Activated CD8-positive, alpha-beta memory T cell treated with anti-CD3 and anti-CD28 coated beads, Interleukin-2, amount 50 U/mL, for 48 hours (primary cell): ENCODE results near the gene ARHGAP35.
"Not testable (repeated sequence)": the region's sequence is repeated elsewhere in the genome, so short reads cannot be mapped to it uniquely, and the experiment has no call there.

Experiments used
- DNase-seq: peaks from one replicate; pipeline ENCODE4 v3.0.0-alpha.2; 2020

The ARHGAP35 gene

DNA sequence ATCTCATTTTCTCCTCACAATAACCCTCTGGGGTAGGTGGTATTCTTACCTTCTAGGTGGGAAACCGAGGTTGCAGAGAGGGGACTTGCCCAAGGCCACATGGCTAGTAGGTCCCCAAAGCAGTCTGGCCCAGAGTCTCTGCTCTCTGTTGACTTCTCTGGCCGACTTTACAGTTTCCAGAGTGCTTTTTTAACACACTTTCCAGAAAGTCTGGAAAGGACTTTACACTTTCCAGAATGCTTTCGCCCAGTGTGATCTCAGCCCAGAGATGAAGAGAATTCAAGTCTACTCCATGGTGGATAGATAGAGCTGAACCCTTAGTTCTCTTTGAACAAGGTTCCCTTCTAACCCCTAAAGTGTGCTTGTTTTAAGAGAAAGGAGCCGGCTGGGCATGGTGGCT, 12.2 kb downstream of the ARHGAP35 start:
- no peak for DNase-seq

DNA sequence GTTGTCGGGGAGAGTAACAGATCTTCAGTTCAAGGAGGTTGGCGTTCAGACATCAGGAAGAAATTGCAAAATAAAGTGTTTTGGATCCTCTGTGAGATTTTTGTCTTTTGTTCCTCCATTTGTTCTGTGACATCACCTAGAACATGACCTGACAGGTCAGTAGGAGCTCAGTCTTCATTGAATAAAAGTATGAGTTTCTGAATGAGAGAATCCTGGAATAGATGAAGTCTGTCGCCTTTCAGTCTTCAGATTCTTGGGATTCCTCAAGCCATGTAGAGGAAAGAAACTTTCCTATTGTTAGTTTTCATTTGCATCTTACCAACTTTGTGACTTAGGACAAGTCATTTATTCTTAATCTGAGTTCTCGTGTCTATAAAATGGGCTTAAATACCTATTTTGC, 14.4 kb downstream of the ARHGAP35 start:
- no peak for DNase-seq

DNA sequence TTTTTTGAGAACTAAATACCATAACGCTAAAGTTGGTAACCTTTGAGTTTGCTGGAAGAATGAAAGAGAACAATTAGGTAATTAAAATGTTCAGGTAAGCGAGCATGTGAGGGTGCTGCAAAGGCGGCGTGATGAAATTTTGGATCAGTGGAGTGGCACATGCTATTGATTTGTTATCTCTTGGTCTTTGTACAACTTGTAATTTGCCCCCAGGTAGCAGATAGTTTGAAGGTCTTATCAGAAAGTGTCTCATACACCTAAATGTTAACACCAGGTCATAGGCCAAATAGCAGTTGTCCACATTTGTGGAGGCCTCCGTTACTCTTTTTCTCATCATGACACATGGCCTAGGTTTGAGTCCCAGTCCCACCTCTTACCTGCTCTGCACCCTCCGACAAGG, 14.9 kb downstream of the ARHGAP35 start:
- DNase-seq: no peak

DNA sequence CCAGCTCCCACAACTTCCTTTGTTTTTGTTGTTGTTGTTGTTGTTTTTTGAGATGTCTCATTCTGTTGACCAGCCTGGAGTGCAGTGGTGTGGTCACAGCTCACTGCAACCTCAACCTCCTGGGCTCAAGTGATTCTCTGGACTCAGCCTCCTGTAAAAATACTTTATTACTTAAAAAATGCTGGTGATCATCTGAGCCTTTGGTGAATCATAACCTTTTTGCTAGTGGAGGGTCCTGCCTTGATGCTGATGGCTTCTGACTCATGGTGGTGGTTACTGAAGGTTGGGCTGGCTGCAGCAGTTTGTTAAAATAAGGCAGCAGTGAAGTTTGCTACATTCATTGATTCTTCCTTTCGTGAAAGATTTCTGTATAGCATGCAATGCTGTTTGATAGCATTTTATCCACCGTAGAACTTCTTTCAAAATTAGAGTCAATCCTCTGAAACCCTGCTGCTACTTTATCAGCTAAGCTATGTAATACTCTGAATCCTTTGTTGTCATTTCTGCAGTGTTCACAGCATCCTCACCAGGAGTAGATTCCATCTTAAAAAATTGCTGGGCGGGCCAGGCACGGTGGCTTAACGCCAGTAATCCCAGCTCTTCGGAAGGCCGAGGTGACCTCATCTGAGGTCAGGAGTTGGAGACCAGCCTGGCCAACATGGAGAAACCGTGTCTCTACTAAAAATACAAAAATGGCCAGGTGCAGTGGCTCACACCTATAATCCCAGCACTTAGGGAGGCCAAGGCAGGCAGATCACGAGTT, 18.0 kb downstream of the ARHGAP35 start:
- no peak for DNase-seq

DNA sequence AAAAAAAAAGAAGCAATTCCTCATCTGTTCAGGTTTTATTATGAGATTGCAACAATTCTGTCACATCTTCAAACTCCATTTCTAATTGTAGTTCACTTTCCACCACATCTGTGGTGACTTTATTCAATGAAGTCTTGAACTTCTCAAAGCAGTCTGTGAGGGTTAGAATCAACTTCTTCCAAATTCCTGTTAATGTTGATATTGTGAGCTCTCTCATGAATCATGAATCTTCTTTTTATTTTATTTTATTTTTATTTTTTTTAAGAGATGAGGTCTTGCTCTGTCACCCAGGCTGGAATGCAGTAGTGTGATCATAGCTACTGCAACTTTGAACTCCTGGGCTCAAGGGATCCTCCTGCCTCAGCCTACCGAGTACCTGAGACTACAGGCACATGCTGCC, 19.6 kb downstream of the ARHGAP35 start:
- DNase-seq: no peak

DNA sequence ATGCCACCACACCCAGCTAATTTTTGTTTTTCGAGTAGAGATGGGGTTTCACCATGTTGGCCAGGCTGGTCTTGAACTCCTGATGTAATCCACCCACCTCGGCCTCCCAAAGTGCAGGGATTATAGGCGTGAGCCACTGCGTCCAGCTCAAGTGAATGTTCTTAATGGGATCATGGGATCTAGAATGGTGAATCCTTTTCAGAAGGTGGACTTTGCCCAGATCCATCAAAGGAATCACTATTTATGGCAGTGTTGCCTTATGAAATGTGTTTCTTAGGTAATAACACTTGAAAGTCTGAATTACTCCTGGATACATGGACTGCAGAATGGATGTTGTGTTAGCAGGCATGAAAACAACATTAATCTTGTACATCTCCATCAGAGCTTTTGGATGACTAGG, 20.3 kb downstream of the ARHGAP35 start:
- no peak for DNase-seq

DNA sequence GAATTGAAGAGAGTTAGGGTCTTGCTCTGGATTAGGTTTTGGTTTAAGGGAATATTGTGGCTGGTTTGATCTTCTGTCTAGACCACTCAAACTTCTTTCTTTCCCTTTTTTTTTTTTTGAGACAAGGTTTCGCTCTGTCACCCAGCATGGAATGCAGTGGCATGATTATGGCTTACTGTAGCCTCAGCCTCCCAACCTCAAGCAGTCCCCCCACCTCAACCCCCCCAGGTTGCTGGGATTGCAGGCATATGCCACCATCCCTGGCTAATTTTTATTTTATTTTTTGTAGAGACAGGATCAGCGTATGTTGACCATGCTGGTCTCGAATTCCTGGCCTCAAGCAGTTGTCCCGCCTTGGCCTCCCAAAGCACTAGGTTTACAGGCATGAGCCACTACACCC, 21.2 kb downstream of the ARHGAP35 start:
- no peak for DNase-seq

DNA sequence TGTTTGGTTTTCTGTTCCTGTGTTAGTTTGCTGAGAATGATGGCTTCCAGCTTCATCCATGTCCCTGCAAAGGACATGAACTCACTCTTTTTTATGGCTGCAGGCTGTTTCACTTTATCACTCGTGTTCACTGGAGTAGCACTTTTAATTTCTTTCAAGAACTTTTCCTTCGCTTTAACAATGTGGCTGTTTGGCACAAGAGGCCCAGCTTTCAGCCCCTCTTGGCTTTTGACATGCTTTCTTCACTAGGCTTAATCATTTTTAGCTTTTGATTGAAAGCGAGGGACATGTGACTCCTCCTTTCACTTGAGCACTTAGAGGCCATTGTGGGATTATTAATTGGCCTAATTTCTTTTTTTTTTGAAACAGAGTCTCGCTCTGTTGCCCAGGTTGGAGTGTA, 22.0 kb downstream of the ARHGAP35 start:
- DNase-seq: not testable (repeated sequence)

DNA sequence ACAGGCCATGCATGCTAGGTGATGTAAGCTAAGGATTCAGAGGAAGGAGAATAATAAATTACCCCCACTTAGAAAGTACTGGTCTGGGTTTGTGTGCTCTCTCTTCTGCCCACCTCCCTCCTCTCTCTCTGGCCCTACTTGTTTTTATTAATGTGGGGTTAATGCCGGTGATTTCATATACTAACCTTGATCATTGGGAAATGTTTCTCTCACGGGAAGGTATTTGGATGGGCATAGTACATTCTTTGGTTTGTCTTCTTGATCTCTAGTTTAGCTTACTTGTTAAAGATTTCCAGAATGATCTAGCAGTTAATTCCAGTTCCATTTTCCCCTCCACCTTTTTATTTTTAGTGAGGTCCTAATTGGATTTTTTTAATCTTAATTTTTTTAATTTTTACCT, 24.6 kb downstream of the ARHGAP35 start:
- no peak for DNase-seq

DNA sequence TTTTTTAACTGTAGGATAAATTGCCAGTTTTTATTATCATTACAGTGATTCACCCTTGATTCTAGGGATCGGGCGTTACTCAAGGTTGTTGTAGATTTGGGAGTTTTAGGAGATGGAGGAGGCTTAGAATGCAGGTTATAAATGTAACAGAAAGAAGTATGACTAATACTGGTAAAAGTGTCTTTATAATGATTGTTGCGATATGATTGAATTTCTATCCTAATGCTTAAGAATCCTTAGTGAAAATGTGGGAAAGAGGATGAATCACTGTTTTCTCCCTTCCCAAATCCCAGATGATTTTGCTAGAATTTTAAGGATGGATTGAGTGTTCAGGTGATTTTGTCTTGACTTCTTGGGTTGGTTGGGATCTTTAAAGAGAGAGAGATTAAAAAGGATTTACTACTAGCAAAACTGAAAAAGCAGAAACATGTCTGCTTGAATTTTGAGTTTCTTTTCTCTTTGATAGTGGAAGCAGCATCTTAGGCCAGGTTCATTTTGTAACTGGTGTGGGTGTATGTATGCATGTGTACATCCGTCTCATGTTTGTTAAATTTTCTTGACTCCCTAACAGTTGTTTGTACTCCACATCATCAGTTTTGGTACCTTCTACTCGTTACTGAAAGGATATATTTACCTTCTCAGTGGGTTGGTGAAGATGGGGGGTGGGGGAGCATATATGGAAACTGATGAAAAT, 25.9 kb downstream of the ARHGAP35 start:
- DNase-seq: no peak

DNA sequence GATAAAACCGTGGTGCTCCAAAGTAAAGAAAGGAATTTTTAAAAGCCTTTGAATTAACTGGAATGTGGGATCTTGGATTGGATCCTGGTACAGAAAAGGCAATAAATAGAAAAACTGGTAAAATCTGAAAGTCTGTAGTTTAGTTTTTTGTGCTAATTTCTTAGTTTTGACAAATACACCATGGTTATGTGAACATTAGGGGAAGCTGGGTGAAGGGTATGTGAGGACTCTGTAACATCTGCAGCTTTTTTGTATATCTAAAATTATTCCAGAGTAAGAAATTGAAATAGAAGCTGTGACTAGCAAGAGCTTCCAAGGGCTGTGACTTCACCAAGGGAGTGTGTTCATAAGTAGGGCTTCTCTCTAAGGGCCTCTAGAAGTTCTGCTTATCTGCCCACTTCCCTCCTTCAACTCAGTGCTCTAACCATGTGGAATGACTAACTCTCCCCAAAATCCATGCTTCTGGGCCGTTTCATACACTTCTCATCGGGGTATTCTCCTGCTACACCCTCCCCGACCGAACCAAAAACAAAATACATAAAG, 26.5 kb downstream of the ARHGAP35 start:
- no peak for DNase-seq

DNA sequence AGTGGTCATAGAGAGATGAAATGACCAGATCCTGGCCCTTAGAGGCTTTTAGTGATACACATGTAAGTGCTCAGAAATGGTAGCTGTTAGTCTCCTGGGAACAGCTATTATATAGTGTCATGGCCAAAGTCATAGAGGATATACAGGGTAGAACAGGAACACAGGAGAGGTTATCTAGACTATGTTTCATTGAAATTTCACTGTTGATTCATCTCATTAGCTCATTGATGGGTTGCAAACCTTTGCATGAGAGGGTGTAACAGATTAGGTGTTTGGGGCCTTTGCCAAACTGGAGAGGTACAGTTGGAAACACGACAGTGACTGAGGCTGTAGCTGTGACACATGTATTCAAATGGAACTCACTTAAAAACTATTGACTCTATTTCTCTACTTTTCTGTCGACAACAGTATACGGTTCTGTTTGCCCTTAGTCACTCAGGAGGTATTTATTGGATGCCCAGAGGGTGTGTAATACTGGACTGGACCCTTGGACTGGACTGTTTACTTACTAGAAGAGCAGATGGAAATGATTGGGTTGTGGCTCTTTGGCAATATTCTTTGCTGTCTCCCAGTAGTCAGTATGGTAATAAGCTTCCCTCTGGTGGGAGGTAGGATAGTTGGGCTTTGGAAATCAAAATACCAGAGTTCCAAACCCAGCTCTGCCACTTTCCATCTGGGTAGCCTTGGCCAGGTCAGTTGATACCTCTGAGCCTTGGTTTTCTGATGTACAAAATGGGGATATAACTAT, 29.8 kb downstream of the ARHGAP35 start:
- DNase-seq: no peak

DNA sequence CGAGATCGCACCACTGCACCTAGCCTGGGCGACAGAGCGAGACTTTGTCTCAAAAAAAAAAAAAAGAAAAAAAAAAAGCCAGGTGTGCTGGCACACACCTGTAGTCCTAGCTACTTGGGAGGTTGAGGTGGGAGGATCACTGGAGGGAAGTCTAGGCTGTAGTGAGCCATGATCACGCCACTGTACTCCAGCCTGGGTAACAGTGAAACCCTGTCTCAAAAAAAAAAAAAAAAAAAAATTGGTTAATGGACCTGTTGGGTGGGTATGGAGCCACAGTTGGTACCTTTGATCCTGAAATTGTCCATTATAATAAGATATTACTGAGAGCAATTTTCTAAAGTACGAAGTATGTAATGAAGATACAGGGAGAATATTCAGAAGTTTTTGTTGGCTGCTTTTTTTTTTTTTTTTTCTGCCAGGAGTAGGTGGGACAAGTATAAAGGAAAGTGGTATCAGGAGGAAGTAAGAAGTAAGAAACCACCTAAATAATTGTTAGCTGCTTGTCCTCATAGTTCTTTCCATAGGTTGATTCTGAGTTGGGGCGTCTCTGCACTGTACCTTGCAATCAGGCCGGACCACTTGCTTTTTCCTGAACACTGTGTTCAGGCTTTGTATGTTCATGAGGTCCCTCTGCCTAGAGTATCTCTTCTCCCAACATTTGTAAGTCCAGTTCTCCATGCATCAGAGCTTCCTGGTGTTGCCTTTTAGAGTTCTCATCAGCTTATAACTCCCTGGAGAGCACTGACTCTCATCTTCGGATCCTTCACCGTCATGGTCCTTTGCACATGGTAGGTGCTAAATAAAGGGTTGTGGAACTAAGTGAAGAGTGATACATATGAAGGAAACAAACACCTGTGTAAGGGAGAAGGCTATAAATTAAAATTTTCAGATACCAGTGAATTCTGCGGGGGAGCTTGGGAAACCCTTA, 31.7 kb downstream of the ARHGAP35 start:
- DNase-seq: no peak

DNA sequence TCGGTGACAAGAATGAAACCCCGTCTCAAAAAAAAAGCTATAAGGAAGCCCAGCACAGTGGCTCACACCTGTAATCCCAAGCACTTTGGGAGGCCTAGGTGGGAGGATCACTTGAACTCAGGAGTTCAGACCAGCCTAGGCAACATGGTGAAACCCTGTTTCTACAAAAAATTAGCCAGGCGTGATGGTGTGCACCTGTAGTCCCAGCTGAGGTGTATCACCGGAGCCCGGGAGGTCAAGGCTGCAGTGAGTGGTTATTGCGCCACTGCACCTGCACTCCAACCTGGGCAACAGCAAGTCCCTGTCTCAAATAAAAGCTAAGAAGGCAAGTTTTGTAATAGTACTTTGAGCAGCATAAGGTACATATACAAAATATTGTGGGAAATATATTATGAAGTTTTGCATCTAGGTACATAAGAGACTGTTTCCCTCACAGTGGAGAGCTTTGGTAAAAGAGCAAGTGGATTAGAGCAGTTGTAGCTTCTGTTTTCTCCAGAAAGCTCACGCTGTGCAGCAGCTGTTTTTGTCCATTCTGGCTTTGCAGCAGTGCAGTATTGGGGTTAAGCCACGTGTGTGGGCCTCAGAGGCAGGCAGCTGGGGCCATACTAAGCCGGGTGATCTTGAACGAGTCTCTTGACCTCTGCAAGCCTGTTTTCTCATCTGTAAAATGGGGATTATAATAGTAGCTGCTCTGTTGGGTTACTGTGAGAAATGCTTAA, 35.4 kb downstream of the ARHGAP35 start:
- DNase-seq: no peak

DNA sequence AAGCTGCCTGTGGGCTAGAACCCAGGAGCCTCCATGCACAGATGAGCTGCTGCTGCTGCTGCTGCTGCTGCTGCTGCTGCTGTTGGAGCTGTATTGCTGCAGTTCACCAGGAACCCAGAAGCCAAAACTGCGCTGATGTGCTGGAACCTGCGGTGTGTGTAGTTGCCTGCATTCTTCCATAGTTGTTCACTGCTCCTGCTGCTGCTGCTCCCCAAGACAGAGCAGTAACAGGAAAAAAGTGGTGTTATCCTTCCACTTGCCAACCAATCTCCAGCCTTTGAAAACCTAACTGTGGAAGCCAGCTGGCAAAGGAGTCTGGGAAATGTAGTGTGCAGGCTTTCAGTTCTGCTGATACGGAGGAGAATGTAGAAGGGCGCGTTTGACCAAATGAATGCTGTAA, 37.9 kb downstream of the ARHGAP35 start:
- DNase-seq: no peak

DNA sequence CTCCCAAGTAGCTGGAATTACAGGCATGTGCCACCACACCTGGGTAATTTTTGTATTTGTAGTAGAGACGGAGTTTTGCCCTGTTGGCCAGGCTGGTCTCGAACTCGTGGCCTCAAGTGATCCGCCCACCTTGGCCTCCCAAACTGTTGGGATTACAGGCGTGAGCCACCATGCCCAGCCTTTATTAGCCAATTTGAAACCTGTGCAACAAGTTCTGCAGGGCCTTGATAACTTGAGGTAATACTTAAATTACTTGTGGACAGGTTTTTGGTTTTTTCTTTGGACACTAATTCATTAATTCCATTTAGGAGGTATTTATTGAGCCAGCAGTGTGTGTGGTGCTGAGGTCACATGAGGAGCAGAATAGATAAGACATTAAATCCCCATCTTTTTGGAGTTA, 39.5 kb downstream of the ARHGAP35 start:
- no peak for DNase-seq

DNA sequence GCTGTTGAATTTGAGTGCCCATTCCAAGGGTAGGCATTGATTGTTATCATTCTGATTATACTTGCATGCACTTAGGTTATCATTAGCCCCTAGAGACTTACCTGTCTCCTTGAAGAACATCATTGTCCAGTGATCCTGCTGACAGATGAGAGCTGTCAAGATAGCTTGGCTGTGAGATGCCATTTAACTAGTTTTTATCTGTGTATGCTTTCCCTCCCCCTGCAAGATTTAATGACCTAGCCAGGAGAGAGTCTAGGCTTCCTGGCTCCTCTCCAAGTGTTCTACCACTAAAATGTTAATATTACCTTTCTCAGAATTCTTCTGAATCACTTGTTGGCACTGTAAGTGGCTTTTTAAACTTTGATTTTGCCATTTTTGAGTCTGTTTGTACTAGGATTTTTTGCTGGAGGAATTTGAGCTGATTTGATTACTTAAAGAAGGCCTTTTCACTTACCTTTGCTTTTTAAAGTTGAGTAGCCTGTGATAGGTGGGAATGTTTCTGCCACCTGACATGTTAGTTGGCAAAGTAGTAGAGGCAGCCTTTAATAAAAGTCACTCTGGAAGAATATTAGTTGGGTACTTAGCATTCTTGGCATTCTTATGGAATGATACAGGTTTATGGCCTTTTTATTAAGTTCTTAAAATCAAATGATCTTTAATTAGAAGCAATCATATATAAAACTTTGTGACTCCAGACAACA, 41.1 kb downstream of the ARHGAP35 start:
- DNase-seq: no peak

DNA sequence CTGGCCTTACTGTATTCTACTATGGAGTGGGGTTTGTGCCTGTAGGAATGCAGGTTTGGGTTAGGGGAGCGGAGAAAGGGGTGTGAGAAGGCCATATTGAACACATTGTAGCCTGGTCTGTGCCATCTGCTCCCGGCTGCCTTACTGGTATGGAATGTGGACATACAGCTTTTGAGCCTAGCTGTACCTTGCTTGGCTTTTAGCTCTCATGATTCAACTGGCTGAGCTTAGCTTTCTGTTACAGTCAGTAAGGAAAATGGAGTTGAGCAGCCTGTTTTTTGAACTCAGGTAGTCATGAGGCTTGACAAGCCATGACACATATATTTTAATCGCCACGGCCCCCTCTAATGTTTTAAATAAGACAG, 41.6 kb downstream of the ARHGAP35 start:
- DNase-seq: no peak

DNA sequence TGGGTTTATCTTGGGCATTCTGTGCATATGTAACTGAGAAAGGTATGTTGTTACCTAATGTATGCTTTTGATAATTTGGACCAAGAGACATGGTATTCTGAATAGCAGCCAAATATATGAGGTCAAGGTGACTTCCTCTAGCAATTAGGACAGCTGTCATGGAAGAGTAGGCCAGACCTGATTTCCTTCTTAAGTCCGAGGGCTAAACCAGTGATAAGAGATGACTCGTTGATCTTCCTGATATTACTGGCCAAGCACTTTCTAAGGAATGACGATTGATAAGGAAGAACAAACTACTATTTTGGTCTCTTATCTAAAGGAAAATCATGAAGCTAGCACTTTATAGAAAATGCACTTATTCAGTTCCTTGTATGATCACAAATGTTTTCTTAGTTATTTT, 42.7 kb downstream of the ARHGAP35 start:
- DNase-seq: no peak

DNA sequence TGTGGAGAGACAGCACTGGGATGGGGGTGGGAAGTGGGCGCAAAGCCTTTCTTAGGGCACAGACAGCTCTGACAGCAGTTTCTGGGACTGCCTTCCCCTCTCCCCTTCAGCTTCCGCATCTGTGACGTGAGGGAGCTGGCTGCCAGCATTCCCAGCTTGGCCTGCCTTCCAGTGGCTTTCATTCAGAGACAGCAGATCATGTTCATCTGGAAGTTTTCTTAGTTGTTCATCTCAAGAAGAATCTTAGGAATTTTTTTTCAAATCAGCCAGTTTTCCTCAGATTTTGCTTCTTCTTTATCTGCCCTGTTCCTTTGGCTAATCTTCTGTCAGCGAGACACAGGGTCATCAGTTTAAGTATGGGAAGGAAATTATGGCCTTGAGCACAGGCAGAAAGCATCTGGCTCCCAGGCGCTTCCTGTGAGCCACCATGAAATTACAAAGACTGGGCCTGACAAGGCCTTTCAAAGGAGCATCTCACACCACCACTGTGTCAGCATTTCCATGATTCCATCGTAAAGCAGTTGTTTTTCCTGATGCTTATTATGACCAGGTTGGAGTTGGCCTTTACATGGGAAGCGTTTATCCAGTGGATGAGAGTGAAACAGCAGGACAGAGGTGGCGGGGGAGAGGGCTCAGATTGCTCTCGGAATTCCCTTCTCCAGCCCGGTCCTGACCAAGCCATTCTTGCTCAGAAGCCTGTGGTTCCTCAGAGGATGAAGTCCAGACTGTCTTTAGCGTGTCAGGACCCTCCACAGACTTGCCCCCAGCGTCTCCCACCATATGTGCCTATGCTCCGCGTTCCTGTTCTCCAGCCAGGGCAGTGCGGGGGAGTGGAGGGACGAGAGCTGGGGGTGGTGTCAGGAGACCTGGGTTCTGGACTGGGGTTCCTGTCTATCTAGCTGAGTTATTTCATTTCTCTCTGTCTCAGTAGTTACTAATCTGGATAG, 43.6 kb downstream of the ARHGAP35 start:
- no peak for DNase-seq
